A673 (cell line): ENCODE data around the gene CRYAA.

Source experiments
- CTCF ChIP-seq: fragments of 300-800, 200-600 bp; sonication (generic); conservative IDR thresholded peaks from 2 replicates; pipeline ENCODE4 v1.5.1; 2017; ENCODE audit warnings: low read depth, mild to moderate bottlenecking, antibody characterized with exemption, low read length, moderate library complexity, mixed read lengths
- EZH2 ChIP-seq: fragments of 200-600 bp; sonication (generic); IDR thresholded peaks from 2 replicates; pipeline ENCODE4 v1.6.1; 2017; ENCODE audit warnings: borderline replicate concordance, low read depth, mild to moderate bottlenecking, mixed read lengths, antibody characterized with exemption, low read length; ENCODE audit not compliant: poor library complexity, severe bottlenecking

- TF ChIP-seq CTCF (no peak), EZH2 (no peak)
Observed at GRCh38 chr21:43204638-43205037, 35.8 kb downstream of the CRYAA start.
